Hepatocyte (in vitro differentiated cells): ENCODE measurements around the gene TRIM44.

Source experiments
- CTCF ChIP-seq: fragments of 200-600 bp; sonication (generic); IDR thresholded peaks from 2 replicates; pipeline ENCODE4 v1.5.1; 2016; ENCODE audit warnings: antibody characterized with exemption, mild to moderate bottlenecking; ENCODE audit not compliant: poor library complexity
- EZH2phosphoT487 ChIP-seq: fragments of 200-600 bp; sonication (generic); IDR thresholded peaks from one replicate; pipeline ENCODE4 v1.6.1; 2018; ENCODE audit warnings: antibody characterized with exemption, mild to moderate bottlenecking, low read depth, moderate library complexity; ENCODE audit not compliant: unreplicated experiment, severe bottlenecking

GRCh38 chr11:35866601-35867000, 204.0 kb downstream of the TRIM44 start:
- TF ChIP-seq CTCF: no peak
- no peak for TF ChIP-seq EZH2phosphoT487
